CD4-positive, alpha-beta T cell (primary cell): ENCODE data around the gene KASH5. TPM values are rescaled to one million over a fixed set of nuclear protein-coding genes. Genes with fewer than 3 reads are reported as not detected.

Experiments used
- ATAC-seq: fragments of 200-7000 bp; cut with Tn5 transposase; one replicate; pipeline ENCODE4 v1.10.0; 2022; ENCODE audit warnings: mild to moderate bottlenecking; ENCODE audit not compliant: poor library complexity
- CTCF ChIA-PET: fragments of 350-600 bp; sonication (Branson Sonifier 250); formaldehyde crosslinking; loops from one replicate; lab custom pipeline; 2021; ENCODE audit warnings: antibody characterized with exemption, inconsistent platforms; lab: Charles Lee
- POLR2A ChIA-PET: fragments of 350-600 bp; sonication (Branson Sonifier 250); formaldehyde crosslinking; loops from one replicate; lab custom pipeline; 2021; ENCODE audit warnings: antibody characterized with exemption, inconsistent platforms; lab: Charles Lee
- DNase-seq, 14 experiments: peaks; one replicate each; pipeline ENCODE4 v3.0.0-alpha.2; 2013 to 2020; ENCODE audit warnings: mixed read lengths in 2 of 14
- H3K27ac ChIP-seq, 2 donors: one replicate each; pipeline versions ENCODE4 v1.5.1 to v1.7.0; 2013; ENCODE audit warnings: low read length in 2 of 2, low read depth in 1 of 2, mild to moderate bottlenecking in 1 of 2
- H3K27me3 ChIP-seq, 2 experiments: 1 replicate in 1 of 2; 2 replicates in 1 of 2; pipeline versions ENCODE4 v1.6.1 to v1.7.0; 2013; ENCODE audit warnings: low read length in 2 of 2, control low read depth in 1 of 2, mild to moderate bottlenecking in 1 of 2, moderate library complexity in 1 of 2; ENCODE audit not compliant: insufficient read depth in 2 of 2, control insufficient read depth in 1 of 2
- H3K36me3 ChIP-seq: one replicate; pipeline ENCODE4 v1.6.1; 2013; ENCODE audit warnings: low read length, control low read depth; ENCODE audit not compliant: insufficient read depth
- H3K4me1 ChIP-seq: one replicate; pipeline ENCODE4 v1.6.1; 2013; ENCODE audit warnings: low read length, control low read depth; ENCODE audit not compliant: insufficient read depth
- H3K4me3 ChIP-seq: one replicate; pipeline ENCODE4 v1.5.1; 2013; ENCODE audit warnings: mild to moderate bottlenecking, low read length, moderate library complexity
- H3K9me3 ChIP-seq, 2 experiments: 1 replicate in 1 of 2; 2 replicates in 1 of 2; pipeline versions ENCODE4 v1.6.1 to v1.7.0; 2013; ENCODE audit warnings: low read length in 2 of 2, mild to moderate bottlenecking in 2 of 2, control low read depth in 1 of 2, moderate library complexity in 1 of 2; ENCODE audit not compliant: control insufficient read depth in 1 of 2, insufficient read depth in 1 of 2
- H3K27ac Mint-ChIP-seq: one replicate; pipeline ENCODE4 v1.8.0; 2020; ENCODE audit warnings: mixed read lengths
- H3K27me3 Mint-ChIP-seq: one replicate; pipeline ENCODE4 v1.8.0; 2021; ENCODE audit warnings: mixed read lengths
- H3K36me3 Mint-ChIP-seq: one replicate; pipeline ENCODE4 v1.8.0; 2021; ENCODE audit warnings: low read depth, mixed read lengths
- H3K4me1 Mint-ChIP-seq: one replicate; pipeline ENCODE4 v1.8.0; 2021; ENCODE audit warnings: low read depth, mixed read lengths
- H3K4me3 Mint-ChIP-seq: one replicate; pipeline ENCODE4 v1.8.0; 2020; ENCODE audit warnings: mild to moderate bottlenecking, mixed read lengths
- H3K9me3 Mint-ChIP-seq: one replicate; pipeline ENCODE4 v1.8.0; 2020; ENCODE audit warnings: mixed read lengths
- CTCF ChIP-seq: fragments of 200-600 bp; IDR thresholded peaks from one replicate; pipeline ENCODE4 v1.8.0; 2022; ENCODE audit warnings: antibody characterized with exemption, mild to moderate bottlenecking
- intact Hi-C, 2 experiments: fragments of 100-400 bp; cut with DNase I in 1 of 2; cut with micrococcal nuclease in 1 of 2; formaldehyde crosslinking; loops; one replicate each; pipeline versions ENCODE4 v1.15.1 to v1.9.0; 2023 to 2025; cut with DNase I, micrococcal nuclease
- total RNA-seq, 174 experiments: library from RNA in 2 of 174; stranded (reverse) in 2 of 174; gene quantifications; one replicate each; pipeline ENCODE4 v1.2.3 and lab custom pipeline; 2021 to 2026

The KASH5 gene
- total RNA-seq, 2 experiments from 2014 or later = not detected

- intact Hi-C loops = no loop called here
- no peak for ATAC-seq
- H3K4me3 ChIP-seq = no peak overlapping the region
- ChIA-PET POLR2A (no interaction called here), CTCF (no interaction called here)
- H3K27ac Mint-ChIP-seq = no peak overlapping the region
- H3K4me1 Mint-ChIP-seq = peaks cover 43% of the 10 kb centered on the region
- H3K36me3 ChIP-seq = no peaks in the 10 kb centered on the region
- H3K27me3 Mint-ChIP-seq = peaks cover 92% of the 10 kb centered on the region
- peaks cover 1% of the 10 kb centered on the region for H3K36me3 Mint-ChIP-seq
- H3K4me1 ChIP-seq = peaks cover 42% of the 10 kb centered on the region
- TF ChIP-seq CTCF = no peak
- DNase-seq = no peak
- H3K27ac ChIP-seq = no peak overlapping the region
- no peaks in the 10 kb centered on the region for H3K9me3 Mint-ChIP-seq
- H3K4me3 Mint-ChIP-seq = no peak overlapping the region
- H3K9me3 ChIP-seq = peaks cover 0 to 23% of the 10 kb centered on the region in 2 experiments
- H3K27me3 ChIP-seq = peaks cover 87 to 88% of the 10 kb centered on the region in 2 experiments
These were observed 50.2 kb downstream of the KASH5 start for GRCh38 chr19:49438261-49438660.

GRCh38 chr19:49439836-49440235 lies 51.8 kb downstream of the KASH5 start:
- peaks cover 8% of the 10 kb centered on the region for H3K36me3 Mint-ChIP-seq
- no peak for ATAC-seq
- POLR2A ChIA-PET = no interaction called here

GRCh38 chr19:49440439-49441209 lies 52.6 kb downstream of the KASH5 start:
- Mint-ChIP-seq H3K4me1 (peaks cover 44% of the 10 kb centered on the region), H3K9me3 (no peaks in the 10 kb centered on the region), H3K4me3 (peak overlapping the region; percentile 83), H3K27me3 (peaks cover 76% of the 10 kb centered on the region), H3K36me3 (peaks cover 8% of the 10 kb centered on the region), H3K27ac (no peak overlapping the region)
- POLR2A ChIA-PET = interaction anchor here (1.9 kb wide), 1 partner anchor 31 kb away, joined by 6 read pairs; no protein-coding TSS in a partner anchor
- Histone ChIP-seq H3K36me3 (no peaks in the 10 kb centered on the region), H3K27me3 (peaks cover 64 to 65% of the 10 kb centered on the region in 2 experiments), H3K27ac (no peak overlapping the region), H3K9me3 (peaks cover 0 to 10% of the 10 kb centered on the region in 2 experiments), H3K4me3 (no peak overlapping the region), H3K4me1 (peaks cover 44% of the 10 kb centered on the region)
- no peak for TF ChIP-seq CTCF
- ATAC-seq = no peak
- CTCF ChIA-PET = interaction anchor here (1.2 to 1.5 kb wide), 2 partner anchors 30 to 49 kb away, joined by 4 read pairs; no protein-coding TSS in a partner anchor
- intact Hi-C loops = loop anchor here in 1 of 2 experiments (5.0 to 10.0 kb wide), 2 partner anchors 108 to 446 kb away; partner anchors contain the start of genes GYS1 and RUVBL2
- DNase-seq = no peak

More at GRCh38 chr19:49439836-49440235, 51.8 kb downstream of the KASH5 start:
- no peak for TF ChIP-seq CTCF
- Mint-ChIP-seq H3K4me3 (peak overlapping the region; percentile 50), H3K9me3 (no peaks in the 10 kb centered on the region), H3K27ac (no peak overlapping the region), H3K4me1 (peaks cover 50% of the 10 kb centered on the region), H3K27me3 (peaks cover 84% of the 10 kb centered on the region)
- Histone ChIP-seq H3K36me3 (no peaks in the 10 kb centered on the region), H3K4me1 (peaks cover 44% of the 10 kb centered on the region), H3K27me3 (peaks cover 71 to 72% of the 10 kb centered on the region in 2 experiments), H3K4me3 (no peak overlapping the region), H3K9me3 (peaks cover 0 to 11% of the 10 kb centered on the region in 2 experiments), H3K27ac (no peak overlapping the region)
- CTCF ChIA-PET = interaction anchor here (1.5 kb wide), 1 partner anchor 48 kb away, joined by 4 read pairs; no protein-coding TSS in a partner anchor
- no peak for DNase-seq
- intact Hi-C loops = loop anchor here in 1 of 2 experiments (5.0 to 10.0 kb wide), 2 partner anchors 108 to 445 kb away; partner anchors contain the start of genes GYS1 and RUVBL2
